RWPE2 (cell line): ENCODE measurements around the gene OR9Q1.

Source experiments
- ATAC-seq: fragments of 200-7000 bp; cut with Tn5 transposase; 3 replicates; pipeline ENCODE4 v1.9.1; 2021; ENCODE audit warnings: low read depth
- DNase-seq: peaks from one replicate; pipeline ENCODE4 v3.0.0-alpha.2; 2020; ENCODE audit warnings: low spot score
- H3K27ac ChIP-seq: fragments of 450-650 bp; 2 replicates; pipeline ENCODE4 v1.5.1; 2017; ENCODE audit warnings: mild to moderate bottlenecking; ENCODE audit not compliant: poor library complexity, severe bottlenecking
- H3K27me3 ChIP-seq: fragments of 250-450 bp; sonication (Bioruptor Pico); 2 replicates; pipeline ENCODE4 v1.5.1; 2021; ENCODE audit warnings: mild to moderate bottlenecking, moderate library complexity; ENCODE audit not compliant: insufficient read depth, poor library complexity, severe bottlenecking
- H3K36me3 ChIP-seq: fragments of 250-450 bp; sonication (Bioruptor Pico); 2 replicates; pipeline ENCODE4 v1.5.1; 2020; ENCODE audit warnings: low read depth, mild to moderate bottlenecking, moderate library complexity
- H3K4me1 ChIP-seq: fragments of 250-450 bp; sonication (Bioruptor Pico); 2 replicates; pipeline ENCODE4 v1.5.1; 2021; ENCODE audit warnings: mild to moderate bottlenecking, moderate library complexity; ENCODE audit not compliant: insufficient read depth, poor library complexity, severe bottlenecking
- H3K4me3 ChIP-seq: fragments of 250-450 bp; sonication (Bioruptor Pico); 2 replicates; pipeline ENCODE4 v1.5.1; 2021; ENCODE audit warnings: mild to moderate bottlenecking, moderate library complexity; ENCODE audit not compliant: severe bottlenecking
- H3K9me3 ChIP-seq: fragments of 250-450 bp; sonication (Bioruptor Pico); 2 replicates; pipeline ENCODE4 v1.5.1; 2021; ENCODE audit warnings: mild to moderate bottlenecking, moderate library complexity; ENCODE audit not compliant: severe bottlenecking
- CTCF ChIP-seq: fragments of 450-650 bp; IDR thresholded peaks from one replicate; pipeline ENCODE4 v1.5.1; 2017; ENCODE audit warnings: mild to moderate bottlenecking, moderate library complexity; ENCODE audit not compliant: poor library complexity, severe bottlenecking

Gene OR9Q1

GRCh38 chr11:58046231-58046630 lies 22.6 kb downstream of the OR9Q1 start:
- DNase-seq, result no peak
- Histone ChIP-seq H3K9me3 (no peaks in the 10 kb centered on the region), H3K4me1 (no peaks in the 10 kb centered on the region), H3K27me3 (no peaks in the 10 kb centered on the region), H3K27ac (no peak overlapping the region), H3K4me3 (no peak overlapping the region), H3K36me3 (no peaks in the 10 kb centered on the region)
- ATAC-seq, result no peak
- TF ChIP-seq CTCF, result no peak

- ATAC-seq (no peak), DNase-seq (no peak)
- no peaks in the 10 kb centered on the region for H3K4me1 ChIP-seq
- no peaks in the 10 kb centered on the region for H3K36me3 ChIP-seq
- no peaks in the 10 kb centered on the region for H3K27me3 ChIP-seq
- TF ChIP-seq CTCF, result no peak
- H3K27ac ChIP-seq, result no peak overlapping the region
- no peak overlapping the region for H3K4me3 ChIP-seq
- no peaks in the 10 kb centered on the region for H3K9me3 ChIP-seq
Observed at GRCh38 chr11:58047818-58048217, 24.1 kb downstream of the OR9Q1 start.

GRCh38 chr11:58055806-58056401 lies 32.2 kb downstream of the OR9Q1 start:
- no peaks in the 10 kb centered on the region for H3K9me3 ChIP-seq
- no peak for TF ChIP-seq CTCF
- no peak for DNase-seq
- peaks cover 3% of the 10 kb centered on the region for H3K4me1 ChIP-seq
- ATAC-seq, result no peak
- H3K4me3 ChIP-seq, result no peak overlapping the region
- H3K36me3 ChIP-seq, result no peaks in the 10 kb centered on the region
- H3K27ac ChIP-seq, result no peak overlapping the region
- no peaks in the 10 kb centered on the region for H3K27me3 ChIP-seq

GRCh38 chr11:58057481-58057880 lies 33.8 kb downstream of the OR9Q1 start:
- no peak for TF ChIP-seq CTCF
- H3K36me3 ChIP-seq, result no peaks in the 10 kb centered on the region
- H3K4me1 ChIP-seq, result peaks cover 3% of the 10 kb centered on the region
- H3K9me3 ChIP-seq, result no peaks in the 10 kb centered on the region
- H3K4me3 ChIP-seq, result no peak overlapping the region
- no peaks in the 10 kb centered on the region for H3K27me3 ChIP-seq
- ATAC-seq (no peak), DNase-seq (no peak)
- no peak overlapping the region for H3K27ac ChIP-seq

GRCh38 chr11:58058276-58059006 lies 34.8 kb downstream of the OR9Q1 start:
- TF ChIP-seq CTCF, result no peak

More at GRCh38 chr11:58058276-58059006, 34.8 kb downstream of the OR9Q1 start:
- Histone ChIP-seq H3K9me3 (no peaks in the 10 kb centered on the region), H3K4me3 (no peak overlapping the region), H3K27me3 (no peaks in the 10 kb centered on the region), H3K4me1 (peaks cover 3% of the 10 kb centered on the region), H3K27ac (peak overlapping the region; percentile 60), H3K36me3 (no peaks in the 10 kb centered on the region)
- DNase-seq (no peak), ATAC-seq (no peak)
